Loucy (cell line): Measurements from ENCODE around the gene FKBP5.

Source experiments
- CTCF ChIP-seq: fragments of 200-600 bp; sonication (generic); conservative IDR thresholded peaks from 2 replicates; pipeline ENCODE4 v1.5.1; 2014; ENCODE audit warnings: mild to moderate bottlenecking, antibody characterized with exemption, low read length
- EZH2phosphoT487 ChIP-seq: fragments of 200-600 bp; IDR thresholded peaks from 2 replicates; pipeline ENCODE4 v1.6.1; 2018; ENCODE audit warnings: antibody characterized with exemption, mild to moderate bottlenecking, moderate library complexity, borderline replicate concordance

- no peak for TF ChIP-seq CTCF
- TF ChIP-seq EZH2phosphoT487: no peak
These were observed 133.9 kb downstream of the FKBP5 start for GRCh38 chr6:35554811-35555210.
